T-helper 9 cell (primary cell): ENCODE data around the gene LENG9.

Source experiments
- DNase-seq: peaks from one replicate; pipeline ENCODE4 v3.0.0-alpha.2; 2020

Gene LENG9

GRCh38 chr19:54436031-54436523 lies 27.5 kb downstream of the LENG9 start:
- DNase-seq: no peak

- DNase-seq: no peak
These were observed 28.0 kb downstream of the LENG9 start for GRCh38 chr19:54435551-54436016.

GRCh38 chr19:54434873-54435214 lies 28.7 kb downstream of the LENG9 start:
- no peak for DNase-seq

- DNase-seq: no peak
These were observed 29.3 kb downstream of the LENG9 start for GRCh38 chr19:54434112-54434872.

- DNase-seq: no peak
These were observed 29.9 kb downstream of the LENG9 start for GRCh38 chr19:54433697-54434096.

GRCh38 chr19:54432144-54432738 lies 31.3 kb downstream of the LENG9 start:
- DNase-seq: no peak

GRCh38 chr19:54431255-54431838 lies 32.2 kb downstream of the LENG9 start:
- DNase-seq: no peak

GRCh38 chr19:54430306-54431254 lies 33.0 kb downstream of the LENG9 start:
- peak; percentile 39 for DNase-seq

GRCh38 chr19:54429545-54430227 lies 33.9 kb downstream of the LENG9 start:
- DNase-seq: no peak

GRCh38 chr19:54429176-54429495 lies 34.4 kb downstream of the LENG9 start:
- DNase-seq: no peak

- no peak for DNase-seq
These were observed 35.0 kb downstream of the LENG9 start for GRCh38 chr19:54428323-54429175.

- no peak for DNase-seq
These were observed 36.0 kb downstream of the LENG9 start for GRCh38 chr19:54427586-54427985.

GRCh38 chr19:54426291-54426931 lies 37.2 kb downstream of the LENG9 start:
- no peak for DNase-seq

GRCh38 chr19:54425382-54425723 lies 38.2 kb downstream of the LENG9 start:
- DNase-seq: no peak

- no peak for DNase-seq
These were observed 38.8 kb downstream of the LENG9 start for GRCh38 chr19:54424660-54425381.

- no peak for DNase-seq
These were observed 39.4 kb downstream of the LENG9 start for GRCh38 chr19:54424201-54424600.

- DNase-seq: no peak
These were observed 41.4 kb downstream of the LENG9 start for GRCh38 chr19:54422136-54422535.

- no peak for DNase-seq
These were observed 42.1 kb downstream of the LENG9 start for GRCh38 chr19:54421521-54421920.

- no peak for DNase-seq
These were observed 42.4 kb downstream of the LENG9 start for GRCh38 chr19:54421169-54421516.

GRCh38 chr19:54420383-54421168 lies 43.0 kb downstream of the LENG9 start:
- DNase-seq: no peak
